NCI-H526 (cell line): ENCODE data around the gene DHRSX.
"Not testable (repeated sequence)": the region's sequence is repeated elsewhere in the genome, so short reads cannot be mapped to it uniquely, and the experiment has no call there.

Experiments
- DNase-seq, 2 experiments: peaks; one replicate each; lab custom pipeline; 2025; lab: John Stamatoyannopoulos, UW

The DHRSX gene

DNA sequence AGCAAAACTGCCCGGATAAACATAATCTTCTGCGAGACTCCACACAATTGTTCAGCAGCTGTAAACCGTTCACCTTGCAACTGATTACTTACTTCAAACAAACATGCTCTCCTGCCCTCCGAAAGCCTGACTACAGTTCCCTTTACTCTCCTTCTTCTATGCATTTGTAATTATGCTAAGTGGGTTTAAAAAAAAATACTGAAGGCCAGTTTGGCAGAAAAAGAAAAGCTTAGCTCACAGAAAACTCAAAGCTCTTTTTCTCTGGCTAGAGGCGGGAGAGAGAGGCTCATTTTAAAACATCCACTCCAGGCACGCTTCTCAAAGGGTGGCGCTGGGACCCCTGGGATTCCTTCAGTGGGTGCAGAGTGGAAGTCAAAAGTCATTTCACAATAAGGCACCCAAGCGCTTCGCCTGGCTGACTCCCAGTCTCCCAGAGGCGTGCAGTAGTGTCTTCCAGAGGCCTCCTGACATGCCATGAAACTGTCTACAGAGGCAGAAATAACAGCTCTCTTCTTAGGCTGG lies 1.9 kb downstream of the DHRSX start:
- no peak for DNase-seq

DNA sequence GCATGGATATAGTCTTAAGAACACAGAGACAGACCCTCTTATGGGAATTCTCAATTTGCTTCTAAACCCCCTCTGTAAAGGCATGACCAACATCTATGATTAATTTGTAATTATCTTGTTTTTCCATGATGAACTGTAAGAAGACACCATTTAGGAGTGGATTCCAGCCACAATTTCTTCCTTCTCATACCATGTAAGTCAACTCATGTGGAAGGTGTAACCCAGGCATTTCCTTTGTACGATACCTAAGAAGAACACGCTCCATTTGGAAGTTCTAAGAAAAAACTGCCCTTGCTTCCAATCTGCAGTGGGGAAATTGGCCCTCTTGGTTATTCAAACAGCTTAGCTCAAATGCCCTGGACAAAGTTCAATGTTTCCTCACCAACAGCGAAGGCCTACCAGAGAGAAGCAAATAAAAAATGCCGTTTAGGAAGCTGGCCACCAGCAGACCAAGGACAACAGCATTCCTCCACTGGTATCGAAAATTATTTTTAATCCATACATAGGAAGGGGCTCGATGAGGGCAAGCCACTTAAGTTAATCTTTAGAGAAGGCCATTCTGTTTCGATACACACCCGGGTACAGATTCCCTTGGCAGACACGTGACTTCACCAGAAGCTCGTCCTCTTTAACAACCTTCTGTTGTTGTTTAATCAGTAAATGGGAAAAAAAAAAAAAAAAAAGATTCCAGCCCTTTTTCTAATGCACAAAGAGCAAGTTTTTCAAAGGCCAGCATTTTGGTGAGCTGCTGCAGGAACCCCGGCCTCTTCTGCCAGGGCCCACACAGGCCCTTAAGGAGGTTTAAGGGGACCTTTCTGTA lies 2.6 kb downstream of the DHRSX start:
- DNase-seq, result no peak

DNA sequence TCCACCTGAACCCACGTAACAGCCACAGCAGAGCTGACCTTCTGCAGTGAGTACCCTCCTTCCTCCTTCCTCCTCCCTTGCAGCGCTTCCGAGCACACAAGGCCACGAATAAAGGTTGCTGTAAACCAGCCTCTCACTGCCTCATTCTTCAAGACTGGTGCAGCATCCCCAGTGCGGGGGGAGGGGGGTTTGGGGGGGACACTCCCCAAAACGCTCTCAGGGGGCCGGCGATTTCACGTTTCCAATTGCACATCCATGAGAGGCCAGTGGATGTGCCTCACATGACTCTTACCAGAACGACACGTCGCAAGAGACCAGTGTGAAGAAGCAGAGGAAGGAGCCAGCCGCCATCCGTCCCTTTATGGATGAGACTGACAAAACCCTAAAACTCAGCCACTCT lies 5.2 kb downstream of the DHRSX start:
- no peak for DNase-seq

DNA sequence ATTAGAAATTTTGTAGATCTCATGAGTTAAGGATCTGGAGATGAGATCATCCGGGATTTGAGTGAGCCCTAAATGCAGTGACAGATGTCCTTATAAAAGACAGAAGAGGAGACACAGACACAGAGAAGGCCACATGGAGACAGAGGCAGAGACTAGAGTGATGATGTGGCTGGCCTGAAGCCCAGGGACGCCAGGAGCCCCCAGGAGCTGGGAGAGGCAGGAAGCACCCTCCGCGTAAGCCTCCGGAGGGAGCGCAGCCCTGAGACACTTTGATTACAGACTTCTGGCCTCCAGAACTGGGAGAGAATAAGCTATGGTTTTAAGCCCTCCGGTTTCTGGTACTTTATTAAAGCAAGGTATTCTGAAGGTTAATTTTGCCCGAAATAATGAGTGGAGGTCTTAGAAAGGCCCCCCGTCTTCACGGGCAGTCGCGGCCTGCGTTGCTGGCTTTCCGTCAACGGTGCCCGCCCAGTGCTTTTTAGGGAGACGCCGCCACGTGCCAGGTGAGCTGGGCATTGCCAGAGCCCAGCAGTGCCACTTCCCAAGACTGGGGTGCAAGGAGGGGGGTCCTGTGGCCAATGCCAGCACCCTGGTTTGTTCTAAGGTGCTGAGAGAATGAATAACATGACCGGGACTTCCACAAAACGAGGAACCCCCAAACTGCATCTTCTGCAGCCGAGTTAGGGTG lies 8.1 kb downstream of the DHRSX start:
- no peak for DNase-seq

DNA sequence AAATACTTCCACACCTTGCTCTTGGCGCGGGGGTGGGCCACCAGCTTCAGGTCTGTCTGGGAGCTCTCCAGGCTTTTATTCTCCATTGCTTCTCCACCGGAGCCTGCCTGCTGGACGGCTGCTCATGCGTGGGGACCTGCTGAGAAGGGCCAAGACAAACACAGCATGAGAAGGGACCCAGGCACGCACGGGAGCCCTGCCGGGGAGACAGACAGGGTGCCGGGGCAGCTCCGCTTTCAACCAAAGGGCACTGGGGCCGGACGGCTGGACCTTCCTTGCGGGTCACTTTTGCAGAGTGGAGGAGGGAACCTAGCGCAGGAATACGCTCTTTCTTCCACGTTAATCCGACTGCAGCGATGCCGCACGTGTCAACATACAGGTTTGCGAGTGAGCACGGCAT lies 10.1 kb downstream of the DHRSX start:
- no peak for DNase-seq

DNA sequence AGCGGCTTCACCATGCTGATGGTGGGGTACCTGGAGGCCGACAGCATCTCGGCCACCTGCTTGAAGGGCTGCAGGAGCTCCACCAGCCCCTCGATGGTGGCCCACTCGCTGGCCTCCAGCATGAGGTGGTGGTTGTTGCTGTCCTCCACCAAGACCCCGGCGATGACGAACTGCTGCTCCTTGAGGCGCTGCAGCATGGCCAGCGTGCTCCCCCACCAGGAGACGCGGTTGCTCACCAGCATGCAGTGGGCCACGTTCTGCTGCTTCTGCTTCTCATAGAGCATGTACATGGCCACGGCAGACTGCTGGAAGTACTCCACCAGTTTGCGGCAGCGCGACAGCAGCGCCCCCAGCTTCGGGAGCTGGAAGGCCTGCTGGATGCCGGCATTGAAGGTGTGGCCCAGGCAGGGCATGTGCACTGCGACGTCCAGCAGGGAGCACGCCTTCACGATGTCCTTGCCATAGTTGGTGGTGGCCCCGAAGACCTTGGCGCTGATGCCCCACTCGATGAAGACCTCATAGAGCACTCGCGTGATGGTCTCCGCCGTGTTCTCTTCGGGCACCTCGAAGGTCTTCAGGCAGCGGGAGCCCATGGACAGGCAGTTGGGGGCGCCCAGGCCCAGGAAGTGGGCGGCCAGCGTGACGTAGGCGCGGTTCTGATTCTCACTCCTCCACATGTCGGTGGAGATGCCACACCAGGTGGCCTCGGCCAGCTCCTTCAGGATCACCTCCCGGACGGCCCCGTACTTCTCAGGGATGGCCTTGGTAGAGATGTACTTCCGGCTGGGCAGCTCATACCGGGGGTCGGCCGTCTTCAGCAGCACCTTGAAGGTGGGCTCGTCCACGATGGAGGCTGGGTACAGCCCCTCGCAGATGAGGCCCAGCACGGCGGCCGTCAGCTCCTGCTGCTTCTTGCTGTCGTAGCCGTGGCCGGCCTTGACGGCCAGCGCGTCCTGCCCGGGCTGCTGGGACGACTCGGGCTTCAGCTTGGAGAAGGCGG lies 11.0 kb downstream of the DHRSX start:
- no peak for DNase-seq

DNA sequence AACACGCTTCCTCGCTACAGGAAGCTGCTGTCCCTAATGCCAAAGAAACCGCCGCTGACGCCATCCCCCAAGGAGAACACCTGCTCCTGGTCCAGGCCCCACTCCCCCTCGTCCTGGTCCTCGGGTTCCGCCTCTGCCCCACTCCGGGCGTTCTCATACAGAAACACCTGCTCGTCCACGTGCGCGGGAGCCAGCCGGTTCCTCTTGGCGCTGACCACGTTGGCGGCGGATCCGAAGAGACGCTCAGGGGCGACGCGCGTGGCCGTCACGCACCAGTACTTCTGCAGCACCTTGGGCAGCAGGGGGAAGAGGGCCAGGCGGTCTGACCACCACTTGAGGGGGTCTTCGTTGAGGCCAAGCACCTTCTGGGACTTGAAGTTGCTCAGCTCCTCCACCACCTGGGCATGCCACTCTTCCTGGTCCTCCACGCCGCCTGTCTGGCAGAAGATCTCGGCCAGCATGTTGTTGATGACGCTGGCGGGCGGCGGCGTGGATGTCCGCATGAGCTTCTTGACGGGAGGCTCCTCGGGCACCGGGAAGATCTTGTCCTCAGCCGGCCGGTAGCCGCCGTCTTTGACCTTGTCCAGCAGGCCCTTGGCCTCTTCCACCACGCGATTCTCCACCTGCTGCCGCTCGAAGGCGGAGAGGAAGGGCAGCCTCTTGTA lies 12.0 kb downstream of the DHRSX start:
- no peak for DNase-seq

DNA sequence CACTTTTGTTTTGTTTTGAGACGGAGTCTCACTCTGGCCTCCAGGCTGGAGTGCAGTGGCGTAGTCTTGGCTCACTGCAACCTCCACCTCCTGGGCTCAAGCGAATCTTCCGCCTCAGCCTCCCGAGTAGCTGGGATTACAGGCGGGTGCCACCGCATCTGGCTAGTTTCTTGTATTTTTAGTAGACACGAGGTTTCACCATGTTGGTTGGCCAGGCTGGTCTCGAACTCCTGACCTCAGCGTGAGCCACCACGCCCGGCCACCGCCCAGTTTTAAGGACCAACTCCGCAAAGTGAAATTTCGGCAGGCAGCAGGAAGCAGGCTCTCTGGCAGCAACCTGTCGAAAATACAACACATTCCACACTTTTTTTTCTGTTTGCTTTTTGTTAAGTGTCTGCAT lies 13.4 kb downstream of the DHRSX start:
- no peak for DNase-seq

DNA sequence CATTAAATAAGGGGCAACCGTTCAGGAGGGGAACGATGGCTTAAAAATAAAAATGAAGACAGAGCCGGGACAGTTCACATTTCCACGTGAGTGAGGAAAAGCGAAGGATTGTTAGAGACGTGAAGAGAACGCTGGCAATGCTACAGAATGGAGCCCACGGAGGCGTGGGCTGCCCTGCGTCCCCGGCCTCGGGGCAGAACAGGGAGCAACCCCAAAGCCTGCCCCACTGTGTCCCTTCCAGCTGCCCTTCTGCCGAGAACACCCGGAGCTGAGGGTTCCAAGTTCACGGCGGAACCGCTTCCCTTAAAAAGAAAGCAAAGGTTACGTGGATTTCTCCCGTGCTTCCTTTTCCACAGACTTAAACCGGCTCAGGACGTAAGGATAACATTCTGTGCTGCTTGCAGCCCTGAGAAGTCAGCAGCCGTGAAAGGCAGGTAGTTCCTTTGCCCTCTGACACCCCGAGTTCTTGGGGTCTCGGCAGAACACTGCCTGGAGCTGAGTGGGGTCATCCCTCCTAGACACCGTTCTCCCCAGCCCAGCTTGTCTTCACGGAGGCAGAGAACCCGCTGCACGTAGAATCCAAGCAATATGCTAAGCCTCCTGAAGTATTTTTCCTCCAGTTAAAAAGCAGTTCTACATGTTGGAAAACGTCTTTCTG lies 14.2 kb downstream of the DHRSX start:
- DNase-seq, result no peak

DNA sequence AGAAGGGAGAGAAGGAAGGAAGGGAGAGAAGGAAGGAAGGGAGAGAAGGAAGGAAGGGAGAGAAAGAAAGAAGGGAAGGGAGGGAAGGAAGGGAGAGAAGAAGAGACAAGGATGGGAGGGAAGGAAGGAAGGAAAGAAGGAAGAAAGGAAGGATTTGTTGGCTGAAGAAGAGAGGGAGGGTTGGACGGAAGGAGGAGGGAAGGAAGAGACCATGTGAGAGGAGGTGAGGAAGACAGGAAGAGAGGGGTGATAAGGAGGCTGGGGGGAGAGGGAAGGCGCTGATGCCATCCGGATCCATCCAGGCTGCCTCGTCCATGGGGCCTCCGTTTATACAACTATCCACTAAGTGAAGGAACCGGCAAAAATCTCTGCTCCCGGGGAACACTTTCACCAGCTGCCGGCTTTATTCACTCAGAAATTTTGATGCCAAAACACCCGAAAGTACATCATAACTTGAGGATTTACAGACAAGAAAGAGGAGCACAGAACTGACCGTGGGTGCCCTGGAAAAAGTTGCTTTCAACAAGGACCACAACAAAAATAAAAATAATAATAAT lies 14.9 kb downstream of the DHRSX start:
- DNase-seq, result no peak

DNA sequence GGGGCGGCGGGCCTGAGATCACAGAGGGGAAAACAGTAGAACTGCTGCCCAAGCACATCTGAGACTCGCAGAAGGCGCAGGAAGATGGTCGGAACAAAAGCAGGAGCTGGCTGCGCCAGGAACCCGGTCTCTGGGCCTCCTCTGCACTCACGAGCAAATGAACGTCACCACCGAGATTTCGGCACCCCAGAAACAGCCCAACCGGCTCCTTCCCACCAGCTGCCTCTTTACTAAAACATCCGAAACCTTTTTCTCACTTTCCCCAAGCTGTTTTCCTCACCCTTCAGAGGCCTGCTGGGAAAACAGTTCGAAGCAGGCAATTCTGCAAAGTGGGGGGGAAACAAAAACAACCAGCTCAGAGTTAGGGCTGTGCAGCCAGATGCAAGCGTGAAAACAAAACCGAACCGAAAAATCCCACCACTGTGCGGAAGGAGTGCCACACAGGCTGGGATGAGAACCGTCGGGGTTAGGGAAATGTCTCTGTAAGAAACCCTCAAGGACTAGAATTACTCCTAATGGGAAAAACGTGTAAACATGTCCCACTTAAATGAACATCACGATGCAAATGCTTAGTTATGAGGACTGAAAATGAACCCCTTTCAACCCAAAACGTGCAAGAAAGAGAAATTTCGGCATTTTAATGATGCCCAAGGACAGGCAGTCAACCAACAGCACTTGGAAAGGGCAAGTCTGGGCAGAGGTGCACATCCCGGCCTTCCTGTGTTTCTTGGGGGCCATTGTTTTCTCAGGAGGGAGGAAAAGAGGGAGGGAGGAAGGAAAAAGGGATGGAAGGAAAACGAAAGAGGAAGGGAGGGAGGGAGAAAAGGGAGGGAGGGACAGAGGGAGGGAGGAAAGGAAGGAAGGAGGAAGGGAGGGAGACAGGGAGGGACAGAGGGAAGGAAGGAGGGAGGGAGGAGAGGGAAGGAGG lies 15.8 kb downstream of the DHRSX start:
- DNase-seq, result no peak

DNA sequence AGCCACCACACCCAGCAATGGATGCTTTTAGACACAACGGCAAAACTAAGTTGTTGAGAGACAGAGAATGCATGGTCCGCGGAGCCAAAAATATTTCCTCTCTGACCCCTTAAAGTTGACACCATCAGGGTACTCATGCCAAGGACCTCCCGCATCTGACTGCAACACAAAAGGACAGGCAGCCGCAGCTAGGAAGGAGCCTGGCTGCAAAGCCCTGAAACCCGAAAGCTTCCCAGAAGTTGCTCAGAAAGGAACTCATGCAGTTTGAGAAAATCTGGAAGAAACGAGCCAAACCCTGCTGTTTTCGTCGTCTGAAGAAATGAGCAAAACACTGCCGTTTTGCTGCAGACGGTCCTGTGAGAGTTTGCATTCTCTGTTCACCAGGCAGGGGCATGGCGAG lies 16.5 kb downstream of the DHRSX start:
- no peak for DNase-seq

DNA sequence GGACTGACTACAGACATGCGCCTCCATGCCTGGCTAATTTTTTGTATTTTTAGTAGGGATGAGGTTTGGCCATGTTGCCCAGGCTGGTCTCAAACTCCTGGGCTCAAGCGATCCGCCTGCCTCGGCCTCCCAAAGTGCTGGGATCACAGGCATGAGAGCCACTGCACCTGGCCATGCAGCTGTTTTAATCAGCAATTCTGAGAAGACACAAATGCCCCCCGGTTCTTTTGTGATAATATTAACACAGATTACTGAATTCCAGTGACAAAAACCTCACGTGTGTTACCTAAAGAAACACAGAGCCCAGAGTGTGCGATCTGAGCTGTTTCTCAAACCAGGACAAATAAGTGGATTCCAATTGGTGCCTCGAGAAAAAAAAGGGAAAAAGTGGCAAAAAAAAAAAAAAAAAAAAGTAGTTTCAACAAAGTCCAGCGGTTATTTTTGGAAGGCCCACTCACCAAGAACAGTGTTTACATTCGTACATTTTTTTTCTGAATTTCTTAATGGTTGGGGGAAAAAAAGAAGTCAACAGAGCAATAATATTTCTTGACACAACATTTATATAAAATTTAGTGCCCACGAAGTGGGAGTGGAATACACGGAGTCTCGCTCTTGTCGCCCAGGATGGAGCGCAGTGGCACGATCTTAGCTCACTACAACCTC lies 17.2 kb downstream of the DHRSX start:
- no peak for DNase-seq

DNA sequence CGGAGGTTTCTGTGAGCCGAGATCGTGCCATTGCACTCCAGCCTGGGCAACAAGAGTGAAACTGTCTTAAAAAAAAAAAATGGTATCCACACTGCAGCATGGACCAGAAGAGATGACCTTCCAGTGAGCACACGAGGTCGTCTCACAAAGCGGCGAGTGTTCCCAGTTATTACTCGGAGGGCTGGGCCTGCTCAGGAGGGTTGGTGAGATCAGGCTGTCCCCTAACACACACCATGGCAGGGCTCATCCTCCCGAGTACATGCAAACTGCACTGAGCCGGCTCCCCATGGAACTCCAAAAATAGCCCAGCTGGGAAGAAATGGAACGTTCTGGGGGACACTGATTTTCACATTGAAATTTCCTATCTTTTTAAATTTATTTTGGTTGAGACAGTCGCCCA lies 19.2 kb downstream of the DHRSX start:
- not testable (repeated sequence) for DNase-seq

DNA sequence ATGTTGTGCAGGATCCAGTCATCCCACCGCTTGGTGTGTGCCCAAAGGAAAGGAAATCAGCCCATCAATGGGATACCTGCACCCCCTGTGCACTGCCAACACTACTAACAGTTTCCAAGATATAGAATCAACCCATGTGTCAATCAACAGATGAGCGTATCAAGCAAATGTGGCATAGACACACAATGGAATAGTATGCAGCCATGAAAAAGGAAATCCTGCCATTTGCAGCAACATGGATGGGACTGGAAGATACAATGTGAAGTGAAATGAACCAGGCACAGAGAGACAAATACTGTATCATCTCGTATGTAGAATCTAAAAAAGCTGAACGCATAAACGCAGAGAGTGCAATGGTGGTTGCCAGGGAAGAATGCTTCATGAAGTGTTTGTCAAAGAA lies 20.8 kb downstream of the DHRSX start:
- not testable (repeated sequence) for DNase-seq

DNA sequence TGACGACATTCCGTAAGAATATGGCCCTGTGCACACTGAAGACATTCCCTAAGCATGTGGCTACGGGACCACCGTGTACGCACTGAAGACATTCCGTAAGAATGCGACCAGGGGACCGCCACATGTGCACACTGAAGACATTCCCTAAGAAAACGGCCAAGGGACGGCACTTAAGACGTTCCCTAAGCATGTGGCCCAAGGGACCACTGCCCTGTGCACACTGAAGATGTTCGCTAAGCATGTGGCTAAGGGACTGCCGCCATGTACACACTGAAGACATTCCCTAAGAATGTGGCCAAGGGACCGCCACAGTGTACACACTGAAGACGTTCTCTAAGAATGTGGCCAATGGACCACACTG lies 21.4 kb downstream of the DHRSX start:
- no peak for DNase-seq

DNA sequence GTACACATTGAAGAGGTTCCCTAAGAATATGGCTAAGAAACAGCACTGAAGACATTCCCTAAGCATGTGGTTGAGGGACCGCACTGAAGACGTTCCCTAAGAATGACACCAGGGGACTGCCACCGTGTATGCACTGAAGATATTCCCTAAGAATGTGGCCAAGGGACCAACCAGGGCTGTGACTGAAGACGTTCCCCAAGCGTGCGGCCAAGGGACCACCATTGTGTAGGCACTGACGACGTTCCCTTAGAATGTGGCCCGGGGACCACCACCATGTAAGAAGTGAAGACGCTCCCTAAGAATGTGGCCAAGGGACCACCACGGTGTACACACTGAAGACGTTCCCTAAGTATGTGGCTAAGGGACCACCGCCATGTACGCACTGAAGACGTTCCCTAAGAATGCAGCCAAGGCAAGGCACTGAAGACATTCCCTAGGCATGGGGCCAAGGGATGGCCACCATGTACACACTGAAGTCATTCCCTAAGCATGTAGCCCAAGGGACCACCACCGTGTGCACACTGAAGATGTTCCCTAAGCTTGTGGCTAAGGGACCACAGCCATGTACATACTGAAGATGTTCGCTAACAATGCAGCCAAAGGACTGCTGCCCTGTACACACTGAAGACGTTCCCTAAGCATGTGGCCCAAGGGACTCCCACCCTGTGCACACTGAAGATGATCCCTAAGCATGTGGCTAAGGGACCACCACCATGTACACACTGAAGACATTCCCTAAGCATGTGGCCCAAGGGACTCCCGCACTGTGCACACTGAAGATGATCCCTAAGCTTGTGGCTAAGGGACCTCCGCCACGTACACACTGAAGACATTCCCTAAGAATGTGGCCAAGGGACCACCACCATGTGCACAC lies 22.0 kb downstream of the DHRSX start:
- no peak for DNase-seq

DNA sequence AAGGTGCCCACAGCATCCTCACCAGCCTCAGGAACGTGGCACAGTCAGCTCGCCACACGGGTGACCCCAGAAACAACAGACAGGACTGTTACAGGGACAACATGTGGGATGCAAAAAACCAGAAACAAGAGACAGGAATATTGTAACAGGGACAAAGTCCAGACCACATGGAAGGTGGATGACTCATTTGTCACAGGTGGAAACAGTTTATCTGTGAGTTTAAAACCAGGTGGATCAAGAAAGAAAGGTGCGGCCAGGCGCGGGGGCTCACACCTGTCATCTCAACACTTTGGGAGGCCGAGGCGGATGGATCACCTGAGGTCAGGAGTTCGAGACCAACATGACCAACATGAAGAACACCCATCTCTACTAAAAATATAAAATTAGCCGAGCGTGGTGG lies 23.5 kb downstream of the DHRSX start:
- DNase-seq, result not testable (repeated sequence)
